Measurements from ENCODE around the gene TMUB1.

GRCh38 chr7:151091988-151092387 lies 8.7 kb upstream of the TMUB1 start:
- TF ChIP-seq CTCF (conservative IDR thresholded peaks at IDR 0.05; ENCODE audit: low read length) (no peak), EZH2phosphoT487 (IDR thresholded peaks at IDR 0.05; ENCODE audit: borderline replicate concordance, low read depth, low read length) (no peak)

Measured in OCI-LY7 (cell line).